Putamen (tissue), 1 donor: Measurements from ENCODE around the gene GUF1.

Experiments used
- DNase-seq: peaks from one replicate; pipeline ENCODE4 v3.0.0-alpha.2; 2016; ENCODE audit warnings: low spot score

GUF1 gene, protein sequence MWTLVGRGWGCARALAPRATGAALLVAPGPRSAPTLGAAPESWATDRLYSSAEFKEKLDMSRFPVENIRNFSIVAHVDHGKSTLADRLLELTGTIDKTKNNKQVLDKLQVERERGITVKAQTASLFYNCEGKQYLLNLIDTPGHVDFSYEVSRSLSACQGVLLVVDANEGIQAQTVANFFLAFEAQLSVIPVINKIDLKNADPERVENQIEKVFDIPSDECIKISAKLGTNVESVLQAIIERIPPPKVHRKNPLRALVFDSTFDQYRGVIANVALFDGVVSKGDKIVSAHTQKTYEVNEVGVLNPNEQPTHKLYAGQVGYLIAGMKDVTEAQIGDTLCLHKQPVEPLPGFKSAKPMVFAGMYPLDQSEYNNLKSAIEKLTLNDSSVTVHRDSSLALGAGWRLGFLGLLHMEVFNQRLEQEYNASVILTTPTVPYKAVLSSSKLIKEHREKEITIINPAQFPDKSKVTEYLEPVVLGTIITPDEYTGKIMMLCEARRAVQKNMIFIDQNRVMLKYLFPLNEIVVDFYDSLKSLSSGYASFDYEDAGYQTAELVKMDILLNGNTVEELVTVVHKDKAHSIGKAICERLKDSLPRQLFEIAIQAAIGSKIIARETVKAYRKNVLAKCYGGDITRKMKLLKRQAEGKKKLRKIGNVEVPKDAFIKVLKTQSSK

DNA sequence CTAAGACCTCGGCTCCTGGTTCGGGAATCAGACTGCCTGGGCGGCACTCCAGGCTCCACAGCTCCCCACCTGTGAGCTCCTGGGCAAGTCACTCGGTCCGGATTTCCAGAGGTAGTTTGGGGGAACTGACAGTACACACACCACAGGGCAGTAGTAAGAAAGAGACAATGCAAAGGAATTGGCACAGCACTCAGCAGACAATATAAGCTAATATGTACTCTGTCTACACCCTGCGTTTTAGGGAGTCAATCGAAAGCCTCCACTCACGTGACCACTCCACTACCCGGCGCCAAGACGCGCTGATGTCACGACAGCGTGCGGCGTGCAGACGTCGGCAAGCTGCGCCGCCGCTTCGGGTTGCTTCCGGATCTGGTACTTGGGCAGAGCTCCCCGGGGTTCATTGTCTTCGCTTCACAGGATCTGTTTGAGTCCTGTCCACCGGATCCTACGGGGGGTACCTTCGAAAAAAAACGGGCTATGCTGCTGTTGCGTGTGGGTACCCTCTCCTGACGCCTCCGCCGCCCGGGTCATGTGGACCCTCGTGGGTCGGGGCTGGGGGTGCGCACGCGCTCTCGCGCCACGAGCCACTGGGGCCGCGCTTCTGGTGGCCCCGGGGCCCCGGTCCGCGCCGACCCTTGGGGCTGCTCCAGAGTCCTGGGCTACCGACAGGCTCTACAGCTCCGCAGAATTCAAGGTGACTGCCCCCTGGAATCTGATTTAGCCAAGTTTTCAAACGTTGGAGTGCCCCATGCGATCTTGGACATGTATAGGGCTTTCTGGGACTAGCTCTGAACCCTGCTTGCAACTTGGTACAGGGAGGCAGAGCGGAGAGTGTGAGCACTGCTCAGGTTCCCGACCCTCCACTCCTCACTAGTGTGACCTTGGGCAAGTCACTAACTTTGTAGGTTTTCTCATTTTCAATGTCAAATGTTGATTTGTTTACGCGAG is at the start of gene GUF1:
Gene GUF1 (plus strand): TSS at position 327 of the 948 bp plus-strand sequence. CDS start 203 bp downstream, at position 530.
- DNase-seq, result peak; percentile 92

DNA sequence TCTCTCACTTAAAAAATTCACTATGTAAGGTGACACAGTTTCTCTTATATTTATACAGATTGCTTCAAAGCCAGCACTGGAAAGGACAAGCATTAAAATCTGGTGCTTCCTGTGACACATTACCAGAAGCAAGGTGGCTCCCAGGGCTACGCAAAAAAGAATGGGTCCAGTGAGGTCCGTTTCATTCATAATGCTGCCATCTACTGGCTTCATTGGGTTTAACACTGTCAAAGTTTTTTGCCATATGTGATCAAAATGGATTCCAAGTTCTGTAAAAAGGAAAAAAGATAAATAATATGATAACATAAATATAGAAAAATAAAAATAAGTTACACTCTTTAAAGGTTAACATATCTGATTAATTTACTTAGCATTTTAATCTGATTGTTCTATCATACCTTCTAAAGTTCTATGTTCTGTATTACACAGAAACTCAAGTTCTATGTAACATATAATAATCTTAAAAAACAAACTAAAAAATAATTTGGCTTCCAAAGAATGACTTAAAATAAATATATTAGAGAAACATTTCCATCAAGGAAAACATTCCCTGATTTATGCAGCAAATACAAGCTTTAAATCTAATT is 48.8 kb upstream of the GUF1 start:
- peak; percentile 43 for DNase-seq

DNA sequence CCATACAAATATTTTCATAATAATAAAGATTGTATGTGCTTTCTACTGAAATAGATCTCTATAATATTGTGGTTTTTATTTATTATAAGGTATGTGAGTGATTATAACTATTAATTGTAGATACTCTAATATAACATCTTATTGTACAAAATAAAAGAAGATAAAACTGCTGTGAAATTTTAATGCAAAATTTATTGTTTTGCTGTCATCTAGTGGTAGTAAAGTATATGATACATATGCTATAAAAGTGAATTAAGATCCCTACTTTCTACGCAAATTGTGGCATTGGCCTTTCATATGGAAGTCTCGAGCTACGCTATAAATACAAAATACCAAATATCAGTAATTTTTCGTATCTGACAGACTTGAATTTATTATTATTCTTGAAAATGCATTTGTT is 46.1 kb upstream of the GUF1 start:
- no peak for DNase-seq

DNA sequence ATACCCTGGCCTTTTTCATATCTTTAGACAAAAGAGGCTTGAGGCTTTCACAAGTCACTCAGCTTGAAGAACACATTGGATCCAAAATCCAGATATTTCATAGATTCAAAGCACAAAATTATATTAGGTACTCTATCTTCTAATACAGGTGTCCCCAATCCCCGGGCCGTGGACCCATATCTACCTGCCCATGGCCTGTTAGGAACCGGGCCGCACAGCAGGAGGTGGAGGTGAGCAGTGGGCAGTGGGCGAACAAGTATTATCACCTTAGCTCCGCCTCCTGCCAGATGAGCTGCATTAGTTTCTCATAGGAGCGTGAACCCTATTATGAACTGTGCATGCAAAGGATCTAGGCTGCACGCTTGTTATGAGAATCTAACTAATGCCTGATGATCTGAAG is 45.5 kb upstream of the GUF1 start:
- no peak for DNase-seq

DNA sequence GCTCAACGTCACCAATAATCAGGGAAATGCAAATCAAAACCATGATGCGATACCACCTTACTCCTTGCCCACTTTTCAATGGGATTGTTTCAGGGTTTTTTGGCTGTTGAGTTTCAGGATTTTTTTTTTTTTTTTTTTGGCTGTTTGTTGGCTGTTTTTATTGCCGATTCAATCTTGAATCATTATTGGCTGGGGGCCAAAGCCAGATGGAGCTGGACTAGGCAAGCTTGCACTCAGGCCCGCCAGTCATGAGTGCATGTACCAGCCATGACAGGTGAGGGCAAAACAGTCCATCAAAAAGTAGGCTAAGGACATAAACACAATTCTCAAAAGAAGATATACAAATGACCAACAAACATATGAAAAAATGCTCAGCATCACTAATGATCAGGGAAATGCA is 40.1 kb upstream of the GUF1 start:
- no peak for DNase-seq

DNA sequence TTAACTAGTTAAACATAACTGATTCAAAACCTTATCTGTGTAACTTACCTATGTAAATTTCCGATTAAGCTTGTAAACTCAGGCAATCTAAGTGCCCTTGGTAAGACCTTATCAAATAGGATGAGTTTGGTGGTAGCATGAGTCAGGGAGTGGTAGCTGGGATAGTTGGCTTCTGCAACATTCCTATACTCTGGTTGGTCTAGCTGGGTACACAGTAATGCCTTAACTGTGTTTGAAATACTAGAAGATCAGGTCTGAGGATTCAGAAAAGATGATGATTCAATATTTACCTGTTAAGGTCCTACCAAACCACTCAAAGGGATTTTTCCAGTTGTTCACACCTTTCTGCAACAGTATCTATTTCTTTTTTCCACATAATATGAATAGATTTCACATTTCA is 32.1 kb upstream of the GUF1 start:
- no peak for DNase-seq

DNA sequence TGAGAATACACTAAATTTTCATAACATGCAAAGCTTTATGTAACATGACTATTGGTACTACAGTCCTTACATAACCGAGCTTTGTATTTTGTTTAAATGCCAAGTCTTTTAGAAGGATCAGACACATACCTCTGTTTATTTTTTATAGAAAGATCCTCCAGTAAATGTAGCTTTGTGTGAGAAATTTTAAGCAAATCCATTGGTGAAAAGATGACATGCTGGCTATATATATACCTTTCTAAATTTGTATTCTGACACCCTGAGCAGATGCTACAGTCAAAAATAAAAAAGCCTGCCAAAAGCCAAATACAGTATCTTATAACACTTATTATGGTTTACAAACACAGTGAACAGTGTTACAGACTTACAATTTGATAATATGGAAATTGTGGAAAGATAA is 26.8 kb upstream of the GUF1 start, which contains the start of gene YIPF7:
Gene YIPF7 (minus strand): TSS at position 201 of the 400 bp plus-strand sequence. CDS start 1,525 bp downstream, outside the sequence.
- no peak for DNase-seq

DNA sequence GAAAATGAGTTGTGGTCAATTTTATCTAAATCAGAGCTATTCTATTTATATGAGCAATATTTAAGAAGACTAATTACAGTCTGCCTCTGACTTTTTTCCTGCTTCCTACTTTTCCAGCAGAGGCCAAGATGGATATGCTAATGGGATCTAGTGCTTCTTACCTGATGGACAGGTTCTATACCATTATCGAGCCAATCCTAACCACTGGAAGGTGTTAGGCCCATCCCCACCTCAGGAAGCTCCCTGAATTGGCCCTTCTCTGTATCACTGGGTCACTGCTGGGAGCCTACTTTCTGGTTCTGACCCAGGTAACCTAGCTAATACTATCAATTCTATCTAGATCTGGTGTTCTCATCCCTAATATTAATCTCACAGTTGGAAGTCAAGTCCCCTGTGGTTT is 26.2 kb upstream of the GUF1 start:
- no peak for DNase-seq

DNA sequence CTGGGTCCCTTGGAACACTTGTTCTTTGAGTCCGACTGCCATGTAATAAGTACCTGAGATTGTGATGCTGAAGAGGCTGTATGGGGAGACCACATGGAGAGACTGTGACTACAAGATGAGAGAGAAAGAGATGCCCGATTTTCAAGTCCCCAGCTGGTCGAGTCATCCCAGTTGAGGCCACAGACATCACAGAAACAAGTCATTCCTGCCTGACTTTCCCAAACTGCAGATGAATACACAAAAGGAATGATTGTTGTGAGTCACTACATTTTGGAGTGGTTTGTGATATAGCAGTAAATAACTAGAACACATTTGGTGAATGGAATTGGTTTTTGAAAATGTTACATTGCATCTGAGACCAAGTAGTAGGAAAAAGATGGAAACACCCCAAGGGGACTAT is 17.8 kb upstream of the GUF1 start:
- no peak for DNase-seq

DNA sequence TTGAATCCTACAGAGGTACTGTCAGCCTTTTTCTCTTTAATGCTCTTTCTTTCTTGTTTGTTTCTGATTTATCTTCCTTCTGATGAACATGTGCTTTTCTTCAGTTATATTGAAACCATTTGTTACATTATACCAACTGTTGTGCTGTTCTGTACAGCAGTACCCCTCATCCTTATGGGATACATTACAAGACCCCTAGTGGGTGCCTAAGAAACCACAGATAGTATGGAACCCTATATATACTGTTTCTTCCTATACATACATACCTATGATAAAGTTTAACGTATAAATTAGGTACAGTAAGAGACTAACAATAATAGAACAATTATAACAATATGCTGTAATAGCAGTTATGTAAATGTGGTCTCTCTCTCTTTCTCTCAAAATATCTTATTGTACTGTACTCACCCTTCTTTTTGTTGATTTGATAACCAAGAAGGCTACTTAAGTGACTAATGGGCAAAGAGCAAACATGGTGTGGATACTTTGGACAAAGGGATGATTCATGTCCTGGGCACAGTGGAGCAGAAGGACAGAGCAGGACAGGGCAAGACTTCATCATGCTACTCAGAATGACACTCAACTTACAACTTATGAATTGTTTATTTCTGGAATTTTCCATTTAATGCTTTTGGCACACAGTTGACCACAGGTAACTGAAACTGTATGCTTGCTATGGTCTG is 16.1 kb upstream of the GUF1 start:
- no peak for DNase-seq

DNA sequence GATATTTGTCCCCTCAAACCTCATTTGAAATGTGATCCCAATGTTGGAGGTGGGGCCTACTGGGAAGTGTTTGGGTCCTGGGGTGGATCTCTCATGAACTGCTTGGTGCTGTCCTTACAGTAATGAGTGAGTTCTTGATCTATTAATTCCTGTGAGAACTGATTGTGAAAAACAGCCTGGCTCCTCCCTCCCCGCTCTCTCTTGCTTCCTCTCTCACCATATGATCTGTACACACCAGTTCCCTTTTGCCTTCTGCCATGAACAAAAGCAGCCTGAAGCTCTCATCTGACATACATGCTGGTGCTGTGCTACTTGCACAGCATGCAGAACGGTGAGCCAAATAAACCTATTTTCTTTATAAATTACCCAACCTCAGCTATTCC is 15.6 kb upstream of the GUF1 start:
- no peak for DNase-seq

DNA sequence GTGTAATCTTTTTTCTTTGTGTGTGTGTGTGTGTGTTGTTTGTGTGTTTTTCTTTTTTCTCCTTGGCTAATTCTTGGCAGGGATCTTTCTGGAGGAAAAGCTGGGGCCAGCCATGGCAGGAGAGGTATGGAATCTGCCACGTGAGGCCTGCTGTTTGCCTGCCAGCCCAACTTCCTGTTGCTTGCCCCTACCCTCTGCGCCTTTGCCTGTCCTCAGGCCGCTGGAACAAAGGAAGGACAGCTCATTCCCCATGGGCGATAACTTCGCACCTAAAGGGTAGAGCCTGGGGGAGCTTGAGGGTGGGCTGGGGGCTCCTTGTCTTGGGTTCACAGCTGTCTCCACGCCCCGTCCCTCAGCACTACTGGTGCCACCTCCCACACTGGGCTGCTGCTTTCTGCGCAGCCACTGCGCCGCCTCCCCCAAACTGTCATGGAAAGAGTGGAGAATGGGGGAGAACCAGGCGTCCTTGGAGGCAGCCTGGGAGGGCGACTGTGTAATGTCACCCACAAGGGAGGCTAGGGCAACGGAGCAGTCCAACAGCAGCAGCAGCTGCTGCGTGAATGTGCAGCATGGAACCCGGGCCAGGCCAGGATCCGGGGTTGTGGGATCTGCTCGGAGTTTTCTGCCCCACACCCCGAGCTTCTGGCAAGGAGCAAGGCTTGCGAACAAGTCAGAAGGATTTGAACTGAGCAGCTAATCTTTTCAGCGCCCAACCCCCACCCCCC is 14.5 kb upstream of the GUF1 start:
- DNase-seq, result no peak

DNA sequence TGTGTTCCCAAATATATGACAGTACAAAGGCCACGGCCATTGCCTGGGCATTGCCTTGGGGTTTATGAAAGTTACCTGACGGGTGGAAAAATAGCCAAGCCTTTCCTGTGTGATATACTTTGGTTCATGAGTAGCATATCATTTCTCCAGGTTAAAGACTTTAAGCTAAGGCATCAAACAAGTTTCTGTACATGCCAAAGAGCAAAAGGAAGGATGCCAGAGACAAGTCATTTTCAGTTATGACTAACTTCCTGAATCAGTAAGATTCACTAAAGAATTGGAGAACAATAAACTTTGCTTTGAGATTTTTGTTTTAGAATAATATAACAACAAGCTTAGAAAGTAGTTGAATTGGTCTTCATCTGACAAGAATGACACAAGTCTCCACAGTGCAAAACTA is 9.7 kb upstream of the GUF1 start:
- no peak for DNase-seq

DNA sequence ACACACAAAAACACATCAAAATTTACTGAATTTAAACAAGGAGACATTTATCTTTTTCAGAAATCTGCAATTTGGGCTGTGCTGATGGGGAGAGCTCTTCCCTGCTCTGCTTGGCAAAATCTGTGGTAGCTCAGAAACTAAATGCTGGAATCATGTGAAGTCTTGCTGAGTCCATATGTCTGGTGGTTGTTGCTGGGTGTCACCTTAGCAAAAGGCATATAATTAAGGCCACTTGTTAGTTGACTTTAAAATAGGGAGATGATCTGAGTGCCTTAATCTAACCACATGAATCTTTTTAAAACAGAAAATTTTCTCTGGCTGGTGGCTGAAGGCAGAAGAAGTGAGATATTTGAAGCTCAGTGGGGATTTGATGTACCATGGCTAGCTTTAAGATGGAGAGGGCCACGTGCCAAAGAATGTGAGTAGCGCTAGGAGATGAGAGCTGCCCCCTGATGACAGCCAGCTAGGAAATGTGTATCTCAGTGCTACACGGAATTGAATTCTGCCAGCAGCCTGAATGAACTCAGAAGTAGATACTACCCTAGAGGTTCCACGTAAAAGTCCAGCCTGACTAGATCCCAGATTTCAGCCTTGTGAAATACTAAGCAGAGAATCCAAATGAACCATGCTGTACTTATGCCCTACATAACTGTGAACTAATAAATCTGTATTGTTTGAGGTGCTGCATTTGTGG is 7.6 kb upstream of the GUF1 start:
- DNase-seq, result no peak

DNA sequence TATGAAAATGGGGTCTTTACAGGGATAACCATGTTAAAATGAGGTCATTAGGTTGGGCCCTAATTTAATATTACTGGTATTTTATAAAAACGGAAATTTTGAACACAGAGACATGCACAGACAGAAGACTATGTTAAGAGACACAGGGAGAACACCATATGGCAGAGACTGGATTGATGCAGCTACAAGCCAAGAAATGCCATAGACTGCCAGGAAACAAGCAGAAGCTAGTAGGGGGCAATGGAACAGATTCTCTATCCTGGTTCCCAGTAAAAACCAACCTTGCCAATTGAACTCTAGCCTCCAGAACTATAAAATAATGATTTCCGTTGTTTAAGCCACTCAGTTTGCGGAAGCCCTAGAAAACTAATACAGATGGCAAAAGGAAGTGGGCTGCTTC is 6.6 kb upstream of the GUF1 start:
- DNase-seq, result no peak

DNA sequence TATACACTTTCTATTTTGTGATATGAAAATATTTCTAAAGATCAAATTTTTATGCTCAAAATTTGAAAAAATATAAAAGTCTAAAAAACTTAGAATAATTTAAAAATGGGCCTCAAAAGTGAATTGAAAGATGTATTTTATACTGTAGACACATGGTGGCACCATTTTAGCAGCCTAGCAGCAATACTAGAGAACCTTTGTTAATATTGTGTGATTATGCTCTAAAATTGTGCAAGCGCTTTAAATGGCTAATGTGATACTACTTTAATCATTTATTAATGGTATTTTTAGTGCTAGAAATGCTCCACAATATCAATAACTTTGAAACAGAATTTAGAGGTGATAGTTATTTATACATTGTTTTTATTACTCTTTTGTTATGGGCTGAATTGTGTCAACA is 3.7 kb upstream of the GUF1 start:
- no peak for DNase-seq

DNA sequence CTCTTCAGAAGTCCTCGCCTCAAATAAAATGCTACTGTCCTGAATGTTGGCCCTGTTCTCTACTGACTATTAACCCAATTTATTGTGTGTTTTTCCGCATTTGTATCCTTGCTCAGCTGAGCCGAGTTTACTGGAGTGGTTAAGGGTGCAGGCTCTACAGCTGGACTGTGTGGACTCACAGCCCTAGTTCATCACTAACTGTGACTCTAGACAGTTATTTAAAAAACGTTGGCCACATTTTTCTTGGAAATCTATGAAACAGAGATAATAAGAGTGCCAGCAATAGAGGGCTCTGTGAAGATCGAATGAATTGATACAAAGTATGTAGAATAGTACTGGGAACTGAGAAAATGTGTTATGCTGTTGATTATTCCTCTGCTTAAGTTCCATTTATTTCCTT is 2.9 kb upstream of the GUF1 start:
- no peak for DNase-seq

DNA sequence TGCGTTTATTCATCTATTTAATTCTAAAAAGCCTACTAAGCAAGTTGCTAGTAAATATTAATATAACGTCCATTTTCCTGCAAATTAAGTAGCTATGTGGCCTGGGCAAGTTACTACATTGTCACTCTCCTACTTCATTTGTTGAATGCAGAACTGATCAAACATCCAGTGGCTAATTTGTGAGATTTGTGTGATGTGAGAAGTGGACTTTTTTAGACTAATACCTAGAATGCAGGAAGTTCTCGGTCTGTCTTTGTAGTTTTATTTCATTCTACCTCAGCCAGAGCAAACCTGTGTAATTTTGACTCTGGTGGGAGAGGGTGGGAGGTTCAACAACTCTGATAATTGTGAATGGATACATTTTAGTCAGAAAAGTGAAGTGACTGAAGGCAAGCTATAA is 840 bp downstream of the GUF1 start:
- no peak for DNase-seq

DNA sequence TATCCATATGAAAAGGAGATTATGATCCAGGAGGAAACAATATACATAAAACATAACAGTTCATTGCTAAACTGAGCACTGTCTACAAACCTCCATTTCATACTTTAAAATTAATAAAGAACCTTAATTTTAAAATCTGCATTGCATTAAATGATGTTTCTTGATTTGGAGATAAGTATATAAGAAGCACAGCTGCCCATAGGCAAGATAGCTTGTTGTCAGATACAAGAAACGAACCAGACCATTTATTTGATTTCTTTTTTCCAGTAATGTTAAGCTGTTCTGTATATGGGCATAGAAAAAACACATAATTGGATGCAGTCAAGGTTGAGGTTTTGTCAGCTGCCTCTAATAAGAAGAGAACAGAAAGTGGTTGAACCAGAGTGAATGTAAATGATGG is 6.4 kb downstream of the GUF1 start:
- no peak for DNase-seq

DNA sequence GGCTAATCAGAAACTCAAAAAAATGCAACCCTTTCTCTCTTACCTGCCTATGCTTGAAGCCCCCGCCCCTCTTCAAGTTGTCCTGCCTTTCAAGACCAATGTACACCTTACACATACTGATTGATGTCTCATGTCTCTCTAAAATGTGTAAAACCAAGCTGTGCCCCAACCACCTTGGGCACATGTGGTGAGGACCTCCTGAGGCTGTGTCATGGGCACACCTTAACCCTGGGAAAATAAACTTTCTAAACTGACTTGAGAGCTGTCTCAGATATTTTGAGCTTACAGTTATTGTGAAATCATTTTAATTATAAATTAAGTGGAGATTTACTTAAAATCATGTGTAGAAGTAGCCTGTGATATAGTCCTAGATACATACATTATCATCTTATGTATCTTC is 22.2 kb downstream of the GUF1 start:
- no peak for DNase-seq
